ENCODE results near the gene ISOC1.

The ISOC1 gene

DNA sequence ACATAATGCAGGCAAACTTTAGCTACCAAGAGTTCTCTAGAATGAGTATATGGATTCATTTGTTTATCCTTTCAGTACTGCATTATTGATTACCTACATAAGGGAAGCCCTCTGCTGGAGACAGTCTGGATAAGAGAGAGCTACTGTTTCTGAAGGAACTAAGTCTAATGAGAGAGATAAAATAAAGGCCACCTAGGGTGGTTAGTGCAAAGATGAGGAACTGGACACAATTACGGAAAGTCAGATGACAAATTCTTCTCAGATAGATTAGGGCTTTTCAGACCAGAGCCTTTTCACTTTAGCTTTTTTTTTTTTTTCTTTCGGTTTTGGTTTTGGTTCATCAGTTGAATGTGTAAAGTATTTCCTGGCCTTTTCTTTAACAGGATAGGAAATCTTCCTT lies 31.3 kb downstream of the ISOC1 start:
- TF ChIP-seq GATA1 (IDR thresholded peaks at IDR 0.05; ENCODE audit: low read depth, low read length) (no peak), POLR2A (IDR thresholded peaks at IDR 0.05; ENCODE audit: low read length) (no peak)
- DNase-seq = no peak

DNA sequence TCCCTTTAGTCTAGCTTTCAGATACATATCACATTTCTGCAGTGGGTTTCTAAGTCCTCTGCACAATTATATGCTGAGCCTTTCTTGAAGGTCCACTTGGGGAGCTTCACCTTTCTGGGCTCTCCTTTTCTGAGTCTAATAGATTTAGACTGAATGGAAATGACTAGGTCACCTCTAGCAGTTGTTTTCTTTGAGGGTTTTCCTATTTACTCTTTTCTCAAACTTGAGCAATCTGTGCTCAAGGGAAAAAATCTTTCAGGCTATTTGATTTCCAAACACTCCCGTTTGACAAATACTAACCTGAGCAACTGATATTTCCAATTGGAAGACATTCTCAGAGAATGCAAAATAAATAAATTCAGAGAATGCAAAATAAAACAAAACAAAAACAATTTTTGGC lies 39.0 kb downstream of the ISOC1 start:
- no peak for DNase-seq
- no peak for TF ChIP-seq POLR2A (IDR thresholded peaks at IDR 0.05; ENCODE audit: low read length)
- TF ChIP-seq GATA1 (IDR thresholded peaks at IDR 0.05; ENCODE audit: low read depth, low read length) = no peak

DNA sequence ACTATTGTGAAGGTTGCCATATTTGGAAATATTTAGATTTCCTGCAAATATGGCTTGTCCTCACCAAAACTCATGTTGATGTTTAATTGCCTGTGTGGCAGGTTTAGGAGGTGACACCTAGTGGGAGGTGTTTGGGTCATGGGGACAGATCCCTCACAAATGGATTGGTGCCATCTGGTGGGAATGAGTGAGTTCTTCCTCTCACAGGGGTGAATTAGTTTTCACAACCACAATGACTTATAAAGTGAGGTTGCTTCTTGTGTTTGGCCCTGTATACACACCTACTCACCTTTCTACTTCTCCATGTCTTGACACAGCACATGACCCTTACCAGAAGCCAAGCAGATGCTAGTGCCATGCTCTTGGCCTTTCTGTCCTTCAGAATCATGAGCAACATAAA lies 41.1 kb downstream of the ISOC1 start:
- peak; percentile 39 to 50 for DNase-seq
- TF ChIP-seq POLR2A (IDR thresholded peaks at IDR 0.05; ENCODE audit: low read length) (no peak), GATA1 (IDR thresholded peaks at IDR 0.05; ENCODE audit: low read depth, low read length) (no peak)

DNA sequence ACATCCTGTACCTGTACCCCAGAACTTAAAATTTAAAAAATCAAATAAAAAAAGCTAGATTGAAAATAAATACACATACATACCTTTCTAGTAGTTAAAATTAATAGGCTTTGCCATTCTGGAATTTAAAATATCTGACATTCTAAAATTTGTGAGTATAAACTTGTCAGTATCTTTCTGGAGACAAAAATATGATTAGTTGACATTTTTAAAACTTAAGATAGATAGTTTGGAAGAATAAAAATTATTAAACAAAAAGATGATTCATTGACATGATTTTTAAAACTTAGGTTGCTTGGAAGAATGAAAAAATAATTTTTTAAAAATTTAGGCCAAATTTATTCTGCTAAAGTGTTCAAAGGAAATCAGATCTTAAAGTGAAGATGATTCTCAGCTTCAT lies 43.1 kb downstream of the ISOC1 start:
- no peak for TF ChIP-seq POLR2A (IDR thresholded peaks at IDR 0.05; ENCODE audit: low read length)
- TF ChIP-seq GATA1 (IDR thresholded peaks at IDR 0.05; ENCODE audit: low read depth, low read length) = no peak
- DNase-seq = no peak

DNA sequence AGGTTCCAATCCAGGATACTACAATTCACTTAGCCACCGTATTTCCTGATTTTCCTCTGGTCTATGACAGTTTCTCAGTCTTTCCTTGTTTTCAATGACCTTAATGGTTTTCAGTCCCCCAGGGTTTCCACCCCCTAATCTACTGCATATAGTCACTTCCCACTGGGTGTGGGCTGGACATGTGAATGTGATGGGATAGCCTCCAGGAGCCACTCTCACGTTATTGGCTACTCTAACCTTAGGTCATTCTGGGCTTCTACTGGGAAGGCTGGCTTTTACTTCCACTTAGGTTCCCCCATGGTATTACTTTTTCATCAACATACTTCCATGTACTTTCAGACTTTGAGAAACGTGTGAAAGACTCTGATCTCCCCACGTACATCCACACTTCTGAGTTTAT lies 46.5 kb downstream of the ISOC1 start:
- DNase-seq = no peak
- TF ChIP-seq GATA1 (IDR thresholded peaks at IDR 0.05; ENCODE audit: low read depth, low read length) = no peak
- TF ChIP-seq POLR2A (IDR thresholded peaks at IDR 0.05; ENCODE audit: low read length) = no peak

DNA sequence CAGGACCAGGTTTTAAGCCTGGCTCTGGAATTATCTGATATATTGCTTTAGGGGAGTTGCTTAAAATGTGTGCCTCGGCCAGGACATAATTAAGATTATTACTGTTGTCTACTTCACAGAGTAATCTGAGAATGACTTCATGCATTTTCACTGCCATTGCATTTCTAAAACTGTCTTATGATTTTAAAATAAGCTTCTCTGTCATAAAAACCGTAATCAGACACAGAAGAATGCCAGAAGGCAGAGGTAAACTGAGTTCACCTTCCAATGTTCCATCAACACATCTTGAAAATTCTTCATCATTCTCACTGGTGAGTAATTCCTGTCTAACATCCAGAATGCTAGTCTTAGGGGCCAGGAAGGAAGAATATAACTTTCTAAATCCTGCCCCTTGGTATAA lies 47.1 kb downstream of the ISOC1 start:
- TF ChIP-seq GATA1 (IDR thresholded peaks at IDR 0.05; ENCODE audit: low read depth, low read length) = no peak
- TF ChIP-seq POLR2A (IDR thresholded peaks at IDR 0.05; ENCODE audit: low read length) = no peak
- DNase-seq = no peak

DNA sequence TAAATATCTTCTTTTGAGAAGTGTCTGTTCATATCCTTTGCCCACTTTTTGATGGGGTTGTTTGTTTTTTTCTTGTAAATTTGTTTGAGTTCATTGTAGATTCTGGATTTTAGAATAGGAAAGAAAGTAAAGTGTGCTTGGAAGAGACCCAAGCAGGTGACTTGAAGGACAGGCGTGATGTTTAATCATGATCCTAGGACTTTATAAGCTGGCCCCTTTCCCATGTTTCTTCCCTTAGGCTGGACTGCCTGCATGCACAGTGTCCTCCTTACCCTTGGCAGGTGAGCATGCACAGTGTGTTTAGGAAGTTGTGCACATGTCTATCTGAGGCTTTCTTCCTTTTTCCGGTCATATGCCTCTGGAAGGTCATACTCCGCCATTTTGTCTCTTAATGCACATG lies 61.3 kb downstream of the ISOC1 start:
- no peak for TF ChIP-seq POLR2A (IDR thresholded peaks at IDR 0.05; ENCODE audit: low read length)
- TF ChIP-seq GATA1 (IDR thresholded peaks at IDR 0.05; ENCODE audit: low read depth, low read length) = no peak
- no peak for DNase-seq

DNA sequence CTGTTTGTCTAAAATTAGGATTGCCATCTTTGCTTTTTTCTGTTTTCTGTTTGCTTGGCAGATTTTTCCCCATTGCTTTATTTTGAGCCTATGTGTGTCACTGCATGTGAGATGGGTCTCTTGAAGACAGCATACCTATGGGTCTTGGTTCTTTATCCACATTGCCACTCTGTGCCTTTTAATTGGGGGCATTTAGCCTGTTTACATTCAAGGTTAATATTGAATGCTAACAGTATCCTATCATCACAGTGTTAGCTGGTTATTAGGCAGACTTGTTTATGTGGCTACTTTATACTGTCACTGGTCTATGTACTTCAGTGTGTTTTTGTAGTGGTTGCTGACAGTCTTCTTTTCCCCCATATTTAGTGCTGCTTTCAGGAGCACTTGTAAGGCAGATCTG lies 67.3 kb downstream of the ISOC1 start:
- no peak for DNase-seq
- TF ChIP-seq POLR2A (IDR thresholded peaks at IDR 0.05; ENCODE audit: low read length) (no peak), GATA1 (IDR thresholded peaks at IDR 0.05; ENCODE audit: low read depth, low read length) (no peak)

Measured in erythroblast (primary cell).